HG03196 (cell line): ENCODE measurements around the gene BID.

Source experiments
- ATAC-seq: cut with Tn5 transposase; IDR thresholded peaks from one replicate; pipeline ENCODE4 v1.9.1; 2021; ENCODE audit not compliant: unreplicated experiment

The BID gene

GRCh38 chr22:17803609-17804270 lies 29.5 kb upstream of the BID start:
- ATAC-seq = no peak

DNA sequence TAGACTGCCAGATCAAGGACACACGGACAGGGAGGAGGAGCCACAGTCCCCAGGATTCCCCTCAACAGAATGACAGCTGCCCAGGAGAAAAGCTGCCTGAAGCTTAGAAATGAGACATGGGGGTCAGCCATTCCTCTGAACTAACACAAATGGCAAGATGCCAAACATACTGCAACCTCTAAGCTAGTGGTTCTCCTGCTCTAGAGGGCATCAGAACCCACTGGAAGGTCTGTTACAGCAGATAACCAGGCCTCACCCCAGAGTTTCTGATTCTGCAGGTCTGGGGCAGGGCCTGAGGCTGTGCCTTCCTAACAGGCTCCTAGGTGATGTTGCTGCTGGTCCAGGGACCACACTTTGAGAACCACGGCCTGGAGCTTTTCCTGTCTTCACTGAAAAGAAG lies 28.6 kb upstream of the BID start:
- no peak for ATAC-seq

GRCh38 chr22:17802411-17802810 lies 28.1 kb upstream of the BID start:
- ATAC-seq = no peak

GRCh38 chr22:17797721-17798559 lies 23.7 kb upstream of the BID start:
- no peak for ATAC-seq

- ATAC-seq = no peak
Observed at GRCh38 chr22:17796695-17797094, 22.4 kb upstream of the BID start.

- no peak for ATAC-seq
Observed at GRCh38 chr22:17795661-17796548, 21.6 kb upstream of the BID start.

- no peak for ATAC-seq
Observed at GRCh38 chr22:17794726-17795542, 20.7 kb upstream of the BID start.

DNA sequence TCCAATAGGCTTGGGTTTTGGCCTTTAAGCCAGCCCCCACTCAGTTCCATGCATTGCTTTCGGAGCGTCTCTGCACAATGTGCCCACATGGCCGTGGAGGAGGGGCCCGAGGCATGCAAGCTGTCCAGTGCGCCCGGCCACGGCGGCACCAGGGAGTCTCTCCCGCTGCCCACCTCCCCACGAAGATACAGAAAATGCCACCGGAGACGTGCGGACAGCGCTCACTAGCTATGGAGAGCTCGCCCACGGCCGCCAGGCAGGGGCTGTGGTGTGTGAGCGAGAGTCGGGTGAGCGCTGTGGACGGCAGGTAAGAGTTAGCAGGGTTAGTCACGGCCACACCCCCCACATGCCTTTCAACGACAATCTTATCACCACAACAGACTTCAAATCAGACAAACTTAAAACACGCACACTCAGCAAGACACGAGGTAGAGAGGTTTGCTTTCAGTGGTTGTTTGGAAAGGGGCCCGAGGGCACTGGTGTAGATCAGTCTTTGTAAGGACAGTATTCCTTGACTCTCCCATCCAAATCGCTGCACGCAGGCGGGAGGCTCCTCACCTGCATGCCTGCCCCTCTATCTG lies 18.7 kb upstream of the BID start:
- no peak for ATAC-seq

DNA sequence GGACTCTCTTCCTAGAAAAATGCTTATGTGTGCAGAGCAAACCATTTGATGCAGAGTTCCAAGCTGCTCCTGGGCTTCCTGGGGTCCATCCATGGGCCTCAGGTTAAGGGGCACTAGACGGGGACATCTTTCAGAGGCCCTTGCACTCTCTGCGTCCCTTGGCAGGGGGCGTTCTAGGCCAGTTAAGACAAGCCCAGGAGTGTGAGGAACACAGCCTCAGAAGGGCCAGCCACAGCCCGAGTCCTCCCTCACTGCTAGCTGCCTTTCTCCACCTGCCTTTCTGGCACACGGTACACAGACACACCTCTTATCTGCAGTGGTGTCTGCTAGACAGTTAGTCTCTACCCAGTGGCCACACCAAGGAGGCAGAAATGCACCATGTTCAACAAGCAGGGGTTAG lies 18.0 kb upstream of the BID start:
- ATAC-seq = no peak

GRCh38 chr22:17791196-17791595 lies 16.9 kb upstream of the BID start:
- no peak for ATAC-seq

GRCh38 chr22:17789379-17790200 lies 15.3 kb upstream of the BID start:
- no peak for ATAC-seq

GRCh38 chr22:17788528-17789378 lies 14.5 kb upstream of the BID start:
- no peak for ATAC-seq

GRCh38 chr22:17787716-17788330 lies 13.6 kb upstream of the BID start:
- no peak for ATAC-seq

GRCh38 chr22:17787241-17787640 lies 13.0 kb upstream of the BID start:
- ATAC-seq = no peak

GRCh38 chr22:17786435-17787161 lies 12.3 kb upstream of the BID start:
- ATAC-seq = no peak

DNA sequence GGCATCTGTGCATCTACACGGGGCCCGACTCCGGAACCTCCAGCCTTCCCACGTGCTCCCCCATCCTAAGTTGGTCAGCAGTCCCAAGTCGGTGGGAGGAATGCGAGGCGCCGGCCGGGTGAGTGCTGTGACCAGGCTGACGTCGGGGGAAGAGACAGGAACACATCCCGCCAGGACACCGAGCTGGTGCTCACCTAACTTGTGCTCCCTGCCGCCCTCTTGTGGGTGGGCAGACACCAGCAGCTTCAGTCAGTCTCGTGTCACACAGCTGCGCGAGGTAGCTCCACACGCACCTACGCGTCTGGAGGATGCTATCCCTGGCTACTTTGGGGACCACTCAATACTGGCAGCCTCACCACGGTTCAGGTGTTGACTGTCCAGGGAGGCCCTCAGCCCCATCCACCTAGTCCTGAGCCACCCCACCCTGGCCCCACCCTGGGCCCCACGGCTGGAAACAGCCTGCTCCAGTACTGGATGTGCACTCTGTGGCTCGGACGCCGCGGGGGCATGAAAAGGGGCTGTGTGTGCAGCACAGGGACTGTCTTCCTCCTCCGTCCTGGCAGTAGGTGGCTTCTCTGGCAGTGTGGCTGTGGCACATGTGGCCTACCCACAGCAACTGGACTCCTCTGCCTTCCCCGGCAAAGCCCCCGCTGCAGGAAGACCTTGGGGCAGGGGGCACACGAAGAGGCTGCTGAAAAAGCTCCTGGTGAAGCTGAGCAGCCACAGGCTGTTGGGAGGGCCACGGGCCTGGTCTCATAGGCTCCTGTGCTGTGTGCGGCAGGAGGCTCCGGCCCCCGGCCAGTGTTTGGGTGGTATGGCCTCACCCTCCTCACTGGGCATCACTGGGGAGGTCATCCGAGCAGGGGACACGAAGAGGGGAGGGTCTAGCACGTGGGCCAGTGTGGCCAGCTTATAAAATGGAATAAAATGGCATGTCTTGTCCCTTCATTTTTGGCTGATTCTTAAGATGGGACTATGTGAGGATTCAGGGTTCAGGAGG lies 11.2 kb upstream of the BID start:
- ATAC-seq = no peak
